ENCODE data around the gene PLA2G4A. TPM values are rescaled to one million over a fixed set of nuclear protein-coding genes. Genes with fewer than 3 reads are reported as not detected.

Gene PLA2G4A
- total RNA-seq, 2 experiments from 2014 or later: 2.0 TPM; not detected in 1

GRCh38 chr1:186807163-186807562 lies 21.6 kb upstream of the PLA2G4A start:
- Mint-ChIP-seq H3K9me3 (ENCODE audit: low read depth) (no peaks in the 10 kb centered on the region), H3K27ac (no peak overlapping the region), H3K27me3 (no peaks in the 10 kb centered on the region), H3K4me3 (no peak overlapping the region), H3K36me3 (no peaks in the 10 kb centered on the region), H3K4me1 (no peaks in the 10 kb centered on the region)
- no peak for ATAC-seq
- CTCF ChIA-PET: no interaction called here
- DNase-seq: no peak

GRCh38 chr1:186811892-186812291 lies 16.9 kb upstream of the PLA2G4A start:
- no peaks in the 10 kb centered on the region for H3K4me1 Mint-ChIP-seq
- H3K27me3 Mint-ChIP-seq: no peaks in the 10 kb centered on the region
- H3K27ac Mint-ChIP-seq: no peak overlapping the region
- H3K36me3 Mint-ChIP-seq: no peaks in the 10 kb centered on the region
- DNase-seq: no peak
- CTCF ChIA-PET: no interaction called here
- no peaks in the 10 kb centered on the region for H3K9me3 Mint-ChIP-seq (ENCODE audit: low read depth)
- ATAC-seq: no peak
- H3K4me3 Mint-ChIP-seq: no peak overlapping the region

DNA sequence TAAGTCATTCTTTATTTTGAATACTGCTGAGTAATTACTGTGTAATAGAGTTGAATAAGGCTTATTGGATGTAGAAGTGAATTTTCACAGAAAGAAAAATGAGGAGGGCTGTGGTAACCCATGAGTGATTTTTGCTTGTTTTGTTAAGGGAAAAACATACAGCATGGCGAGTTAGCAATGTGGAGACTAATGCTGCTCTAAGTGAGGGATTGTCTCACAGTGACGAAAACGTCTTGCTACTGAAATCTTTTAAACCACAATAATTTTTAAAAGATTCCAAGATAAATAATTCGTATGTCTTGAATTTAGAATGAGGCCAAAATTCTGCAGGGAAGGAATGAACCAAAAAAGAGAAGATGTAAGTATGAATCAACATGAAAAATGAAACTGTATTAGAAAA lies 16.2 kb upstream of the PLA2G4A start:
- H3K27ac Mint-ChIP-seq: no peak overlapping the region
- no peaks in the 10 kb centered on the region for H3K27me3 Mint-ChIP-seq
- no peaks in the 10 kb centered on the region for H3K36me3 Mint-ChIP-seq
- H3K4me1 Mint-ChIP-seq: no peaks in the 10 kb centered on the region
- DNase-seq (no peak), ATAC-seq (no peak)
- CTCF ChIA-PET: no interaction called here
- no peak overlapping the region for H3K4me3 Mint-ChIP-seq
- no peaks in the 10 kb centered on the region for H3K9me3 Mint-ChIP-seq (ENCODE audit: low read depth)

DNA sequence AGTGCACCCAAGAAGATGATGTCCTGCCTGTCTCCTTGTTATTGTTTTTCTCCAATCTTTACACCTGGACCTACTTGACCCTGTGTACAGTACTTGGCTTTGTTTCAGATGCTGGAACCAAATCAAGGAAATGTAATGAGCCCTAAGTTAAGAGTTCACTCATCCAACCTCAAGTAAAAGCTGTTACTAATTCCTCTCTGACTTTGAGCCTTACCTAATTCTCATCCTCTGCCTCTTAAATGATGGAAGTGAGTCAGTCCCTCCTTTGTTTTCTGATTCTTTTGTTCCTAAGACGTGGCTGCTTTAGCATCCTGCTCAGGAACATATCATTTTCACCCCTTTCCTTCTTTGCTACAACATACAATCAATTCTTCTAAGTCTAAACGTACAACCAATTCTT lies 15.3 kb upstream of the PLA2G4A start:
- ATAC-seq (no peak), DNase-seq (no peak)
- Mint-ChIP-seq H3K27ac (no peak overlapping the region), H3K4me1 (no peaks in the 10 kb centered on the region), H3K9me3 (ENCODE audit: low read depth) (no peaks in the 10 kb centered on the region), H3K36me3 (no peaks in the 10 kb centered on the region), H3K4me3 (no peak overlapping the region), H3K27me3 (no peaks in the 10 kb centered on the region)
- CTCF ChIA-PET: no interaction called here

- Mint-ChIP-seq H3K9me3 (ENCODE audit: low read depth) (no peaks in the 10 kb centered on the region), H3K4me3 (no peak overlapping the region), H3K27ac (no peak overlapping the region), H3K4me1 (no peaks in the 10 kb centered on the region), H3K27me3 (peaks cover 2% of the 10 kb centered on the region), H3K36me3 (no peaks in the 10 kb centered on the region)
- DNase-seq (no peak), ATAC-seq (no peak)
- CTCF ChIA-PET: no interaction called here
Measured at GRCh38 chr1:186819126-186819525, 9.6 kb upstream of the PLA2G4A start.

DNA sequence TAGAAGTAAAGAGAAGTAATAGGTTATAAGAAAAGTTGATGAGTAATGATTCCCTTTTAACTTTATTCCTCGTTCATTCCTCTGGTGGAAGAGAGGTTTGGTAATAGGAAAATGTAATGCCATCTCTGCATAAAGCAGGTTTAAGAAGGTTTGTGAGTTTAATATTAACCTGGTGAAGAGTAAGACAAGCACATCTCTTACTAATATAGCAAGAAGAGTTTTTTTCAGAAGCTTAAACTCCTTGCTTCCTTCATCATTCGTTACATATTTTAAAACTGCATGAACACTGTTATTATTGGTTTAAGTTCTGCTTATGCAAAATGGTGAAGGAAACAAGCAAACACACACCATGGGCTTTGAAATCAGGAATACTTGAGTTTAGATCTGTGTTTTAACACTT lies 9.2 kb upstream of the PLA2G4A start:
- CTCF ChIA-PET: no interaction called here

DNA sequence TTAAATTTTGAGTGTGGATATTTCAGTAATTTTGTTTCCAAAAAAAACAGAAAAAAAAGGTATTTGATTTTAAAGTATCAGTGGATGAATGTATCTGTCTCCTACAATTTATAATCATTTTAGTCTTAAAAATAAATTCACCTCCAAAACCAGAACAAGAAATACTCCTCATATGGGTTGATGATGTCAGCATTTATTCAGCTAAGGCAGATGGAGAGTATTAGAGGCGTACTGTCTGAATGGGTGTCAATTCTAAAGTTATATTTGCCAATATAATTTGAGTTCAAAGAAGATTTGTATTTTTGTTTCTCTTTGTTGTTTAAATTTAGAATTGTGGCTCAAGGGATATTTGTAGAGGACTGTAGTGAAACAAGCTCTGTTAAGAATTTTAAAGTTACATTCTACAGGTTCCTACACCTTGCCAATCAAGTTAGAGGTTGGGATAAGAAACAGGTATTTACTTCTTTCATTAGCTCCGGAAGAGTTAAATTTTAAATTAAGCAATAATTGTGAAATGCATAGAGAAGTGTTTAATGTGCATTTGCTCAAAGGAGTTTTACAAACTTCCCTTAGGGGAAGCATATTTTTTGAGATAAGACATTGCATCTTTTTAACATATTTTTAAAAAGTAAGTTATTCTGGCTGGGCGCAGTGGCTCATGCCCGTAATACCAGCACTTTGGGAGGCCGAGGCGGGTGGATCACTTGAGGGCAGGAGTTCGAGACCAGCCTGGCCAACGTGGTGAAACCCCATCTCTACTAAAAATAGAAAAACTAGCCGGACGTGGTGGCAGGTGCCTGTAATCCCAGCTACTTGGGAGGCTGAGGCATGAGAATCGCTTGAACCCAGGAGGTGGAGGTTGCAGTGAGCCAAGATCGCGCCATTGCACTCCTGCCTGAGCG lies 1.2 kb downstream of the PLA2G4A start:
- ATAC-seq (no peak), DNase-seq (no peak)
- Mint-ChIP-seq H3K4me3 (no peak overlapping the region), H3K27ac (no peak overlapping the region), H3K27me3 (peaks cover 9% of the 10 kb centered on the region), H3K9me3 (ENCODE audit: low read depth) (no peaks in the 10 kb centered on the region), H3K4me1 (peaks cover 3% of the 10 kb centered on the region), H3K36me3 (no peaks in the 10 kb centered on the region)
- CTCF ChIA-PET: interaction anchor here (0.7 kb wide), 1 partner anchor 350 kb away, joined by 3 read pairs; no protein-coding TSS in a partner anchor

More for the DNA sequence above, 9.2 kb upstream of the PLA2G4A start:
- Mint-ChIP-seq H3K4me1 (no peaks in the 10 kb centered on the region), H3K27me3 (peaks cover 2% of the 10 kb centered on the region), H3K36me3 (no peaks in the 10 kb centered on the region), H3K4me3 (no peak overlapping the region), H3K9me3 (ENCODE audit: low read depth) (no peaks in the 10 kb centered on the region), H3K27ac (no peak overlapping the region)
- no peak for ATAC-seq
- no peak for DNase-seq

GRCh38 chr1:186831168-186831567 lies 2.4 kb downstream of the PLA2G4A start:
- Mint-ChIP-seq H3K4me3 (no peak overlapping the region), H3K27me3 (peaks cover 9% of the 10 kb centered on the region), H3K36me3 (no peaks in the 10 kb centered on the region), H3K27ac (no peak overlapping the region), H3K9me3 (ENCODE audit: low read depth) (no peaks in the 10 kb centered on the region), H3K4me1 (peaks cover 3% of the 10 kb centered on the region)
- CTCF ChIA-PET: no interaction called here
- DNase-seq (no peak), ATAC-seq (no peak)

GRCh38 chr1:186834399-186834958 lies 5.7 kb downstream of the PLA2G4A start:
- peaks cover 4% of the 10 kb centered on the region for H3K27me3 Mint-ChIP-seq
- no peaks in the 10 kb centered on the region for H3K9me3 Mint-ChIP-seq (ENCODE audit: low read depth)
- H3K4me3 Mint-ChIP-seq: no peak overlapping the region
- no peaks in the 10 kb centered on the region for H3K4me1 Mint-ChIP-seq
- no peak for ATAC-seq
- H3K27ac Mint-ChIP-seq: no peak overlapping the region
- CTCF ChIA-PET: no interaction called here
- no peak for DNase-seq
- no peaks in the 10 kb centered on the region for H3K36me3 Mint-ChIP-seq

GRCh38 chr1:186835448-186835847 lies 6.7 kb downstream of the PLA2G4A start:
- H3K36me3 Mint-ChIP-seq: no peaks in the 10 kb centered on the region
- H3K27ac Mint-ChIP-seq: no peak overlapping the region
- peaks cover 4% of the 10 kb centered on the region for H3K27me3 Mint-ChIP-seq
- CTCF ChIA-PET: no interaction called here
- no peak for DNase-seq
- H3K4me1 Mint-ChIP-seq: no peaks in the 10 kb centered on the region
- H3K4me3 Mint-ChIP-seq: no peak overlapping the region
- H3K9me3 Mint-ChIP-seq (ENCODE audit: low read depth): no peaks in the 10 kb centered on the region
- no peak for ATAC-seq

DNA sequence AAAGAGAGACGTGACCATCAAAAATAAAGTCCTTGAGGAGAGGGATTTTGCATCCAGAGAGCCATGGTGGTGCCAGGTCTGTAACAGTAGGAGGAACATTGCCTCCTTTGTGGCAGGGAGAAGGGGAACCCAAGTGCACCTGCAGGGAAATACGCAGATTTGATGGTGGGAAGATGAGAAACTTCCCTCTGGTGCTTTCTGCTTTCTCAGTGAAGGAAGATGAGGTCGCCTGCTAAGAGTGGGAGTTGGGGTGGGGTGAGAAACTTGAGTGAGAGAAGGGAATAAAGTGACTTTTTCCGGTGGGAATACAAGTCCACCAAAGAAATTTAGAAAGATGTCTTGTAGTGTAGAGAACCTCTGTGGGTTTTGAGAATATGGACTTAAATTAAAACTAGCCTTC lies 9.1 kb downstream of the PLA2G4A start:
- Mint-ChIP-seq H3K27ac (no peak overlapping the region), H3K4me1 (no peaks in the 10 kb centered on the region), H3K36me3 (no peaks in the 10 kb centered on the region), H3K4me3 (no peak overlapping the region), H3K27me3 (no peaks in the 10 kb centered on the region), H3K9me3 (ENCODE audit: low read depth) (no peaks in the 10 kb centered on the region)
- DNase-seq (no peak), ATAC-seq (no peak)
- CTCF ChIA-PET: no interaction called here

GRCh38 chr1:186838380-186839040 lies 9.8 kb downstream of the PLA2G4A start:
- Mint-ChIP-seq H3K36me3 (no peaks in the 10 kb centered on the region), H3K27ac (no peak overlapping the region), H3K4me1 (no peaks in the 10 kb centered on the region), H3K27me3 (no peaks in the 10 kb centered on the region), H3K9me3 (ENCODE audit: low read depth) (no peaks in the 10 kb centered on the region), H3K4me3 (no peak overlapping the region)
- DNase-seq (no peak), ATAC-seq (no peak)
- CTCF ChIA-PET: no interaction called here

DNA sequence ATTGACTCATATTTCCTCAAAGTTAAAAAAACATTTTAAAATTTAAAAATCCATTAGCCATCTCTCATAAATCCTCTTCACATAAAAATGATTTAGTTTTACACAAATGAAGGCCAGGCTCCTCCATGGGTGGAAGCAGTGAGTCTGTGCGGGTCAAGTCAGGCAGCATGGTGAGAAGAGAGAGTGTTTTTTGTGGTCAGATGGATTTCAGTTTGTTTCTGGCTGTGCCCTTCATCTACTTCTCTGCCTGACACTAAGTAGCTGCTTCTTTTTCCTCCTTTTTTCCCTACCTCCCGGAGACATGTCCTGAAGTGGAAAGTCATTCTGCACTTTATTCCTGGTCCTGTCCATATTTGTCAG lies 10.3 kb downstream of the PLA2G4A start:
- H3K9me3 Mint-ChIP-seq (ENCODE audit: low read depth): no peaks in the 10 kb centered on the region
- CTCF ChIA-PET: no interaction called here
- H3K27ac Mint-ChIP-seq: no peak overlapping the region
- H3K4me3 Mint-ChIP-seq: no peak overlapping the region
- H3K27me3 Mint-ChIP-seq: no peaks in the 10 kb centered on the region
- no peaks in the 10 kb centered on the region for H3K36me3 Mint-ChIP-seq
- DNase-seq (no peak), ATAC-seq (no peak)
- no peaks in the 10 kb centered on the region for H3K4me1 Mint-ChIP-seq

DNA sequence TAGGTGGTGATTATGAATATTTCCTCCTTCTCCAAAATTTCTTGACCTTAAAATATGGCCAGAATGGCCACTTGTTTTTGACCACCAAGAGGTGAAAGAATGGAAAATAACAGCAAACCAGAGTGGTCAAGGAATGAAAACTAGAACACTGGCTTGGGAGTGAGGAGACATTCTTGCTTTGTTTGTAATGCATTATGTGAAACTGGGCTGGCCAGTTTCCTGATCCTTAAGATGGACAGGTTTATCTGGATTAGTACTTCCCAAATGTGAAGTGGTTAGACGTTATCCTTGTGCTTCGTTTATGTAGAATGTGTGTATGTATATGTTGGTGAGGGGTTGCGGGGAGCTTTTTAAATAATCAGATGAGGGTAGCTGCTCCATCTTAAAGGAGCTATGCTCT lies 12.8 kb downstream of the PLA2G4A start:
- Mint-ChIP-seq H3K27ac (no peak overlapping the region), H3K4me1 (no peaks in the 10 kb centered on the region), H3K36me3 (no peaks in the 10 kb centered on the region), H3K9me3 (ENCODE audit: low read depth) (no peaks in the 10 kb centered on the region), H3K4me3 (no peak overlapping the region), H3K27me3 (no peaks in the 10 kb centered on the region)
- DNase-seq (no peak), ATAC-seq (no peak)
- CTCF ChIA-PET: no interaction called here

Measured in activated CD8-positive, alpha-beta memory T cell treated with anti-CD3 and anti-CD28 coated beads, Interleukin-2, amount 10 ng/mL, durations not matched to agents 7 days and 5 days (primary cell).